ENCODE data around the gene CAPN14.

The CAPN14 gene

GRCh38 chr2:31217465-31218200, at the start of gene CAPN14:
TSS of gene CAPN14 (minus strand) at chr2:31217515. CDS start at chr2:31205447, 12,068 bp downstream.
- Histone ChIP-seq H3K4me3 (ENCODE audit: low read length in 2 of 2) (no peak within 1 kb of the TSS), H3K36me3 (ENCODE audit: control insufficient read depth in 2 of 2, insufficient read depth in 2 of 2, low read length in 2 of 2) (no peaks in the 10 kb centered on the region), H3K9me3 (ENCODE audit: control insufficient read depth in 2 of 2, low read length in 2 of 2) (no peaks in the 10 kb centered on the region), H3K9ac (ENCODE audit: low read depth in 1 of 2, low read length in 2 of 2) (no peak within 1 kb of the TSS), H3K27ac (ENCODE audit: low read depth in 2 of 2, low read length in 2 of 2) (no peak within 1 kb of the TSS), H3K27me3 (ENCODE audit: control insufficient read depth in 2 of 2, insufficient read depth in 2 of 2, low read length in 2 of 2) (no peaks in the 10 kb centered on the region), H3K4me1 (ENCODE audit: control insufficient read depth in 2 of 2, insufficient read depth in 2 of 2, low read length in 2 of 2) (peaks cover 0 to 6% of the 10 kb centered on the region in 2 donors)

DNA sequence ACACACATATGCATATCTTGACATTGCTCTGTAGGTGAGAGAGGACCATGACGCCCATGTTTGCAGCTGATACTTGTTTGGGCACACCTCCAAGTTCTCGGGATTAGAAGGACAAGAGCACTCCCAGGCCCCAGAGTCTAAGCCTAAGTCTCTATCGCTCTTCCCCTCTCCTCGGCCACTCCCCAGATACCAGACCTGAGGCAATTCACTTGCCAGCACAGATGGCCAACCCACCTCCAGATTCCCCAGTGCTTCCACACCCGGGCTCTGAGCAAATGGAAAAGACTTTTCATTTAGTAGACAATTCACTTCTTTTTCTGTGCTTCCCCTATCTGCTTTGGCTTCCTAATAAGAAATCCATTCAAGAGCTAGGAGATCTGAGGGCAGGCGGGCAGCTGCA, 49.5 kb upstream of the CAPN14 start:
- Histone ChIP-seq H3K27me3 (ENCODE audit: control insufficient read depth in 2 of 2, insufficient read depth in 2 of 2, low read length in 2 of 2) (no peaks in the 10 kb centered on the region), H3K9me3 (ENCODE audit: control insufficient read depth in 2 of 2, low read length in 2 of 2) (no peaks in the 10 kb centered on the region), H3K4me1 (ENCODE audit: control insufficient read depth in 2 of 2, insufficient read depth in 2 of 2, low read length in 2 of 2) (no peaks in the 10 kb centered on the region), H3K36me3 (ENCODE audit: control insufficient read depth in 2 of 2, insufficient read depth in 2 of 2, low read length in 2 of 2) (peaks cover 0 to 5% of the 10 kb centered on the region in 2 donors), H3K27ac (ENCODE audit: low read depth in 2 of 2, low read length in 2 of 2) (no peak overlapping the region), H3K4me3 (ENCODE audit: low read length in 2 of 2) (no peak overlapping the region), H3K9ac (ENCODE audit: low read depth in 1 of 2, low read length in 2 of 2) (no peak overlapping the region)

GRCh38 chr2:31265234-31265633, 47.9 kb upstream of the CAPN14 start:
- Histone ChIP-seq H3K27ac (ENCODE audit: low read depth in 2 of 2, low read length in 2 of 2) (no peak overlapping the region), H3K4me3 (ENCODE audit: low read length in 2 of 2) (no peak overlapping the region), H3K36me3 (ENCODE audit: control insufficient read depth in 2 of 2, insufficient read depth in 2 of 2, low read length in 2 of 2) (peaks cover 0 to 5% of the 10 kb centered on the region in 2 donors), H3K9ac (ENCODE audit: low read depth in 1 of 2, low read length in 2 of 2) (no peak overlapping the region), H3K9me3 (ENCODE audit: control insufficient read depth in 2 of 2, low read length in 2 of 2) (no peaks in the 10 kb centered on the region), H3K27me3 (ENCODE audit: control insufficient read depth in 2 of 2, insufficient read depth in 2 of 2, low read length in 2 of 2) (no peaks in the 10 kb centered on the region), H3K4me1 (ENCODE audit: control insufficient read depth in 2 of 2, insufficient read depth in 2 of 2, low read length in 2 of 2) (no peaks in the 10 kb centered on the region)

- H3K36me3 ChIP-seq (ENCODE audit: control insufficient read depth in 2 of 2, insufficient read depth in 2 of 2, low read length in 2 of 2): peaks cover 0 to 5% of the 10 kb centered on the region in 2 donors
These were observed 46.4 kb upstream of the CAPN14 start for GRCh38 chr2:31263636-31264190.

DNA sequence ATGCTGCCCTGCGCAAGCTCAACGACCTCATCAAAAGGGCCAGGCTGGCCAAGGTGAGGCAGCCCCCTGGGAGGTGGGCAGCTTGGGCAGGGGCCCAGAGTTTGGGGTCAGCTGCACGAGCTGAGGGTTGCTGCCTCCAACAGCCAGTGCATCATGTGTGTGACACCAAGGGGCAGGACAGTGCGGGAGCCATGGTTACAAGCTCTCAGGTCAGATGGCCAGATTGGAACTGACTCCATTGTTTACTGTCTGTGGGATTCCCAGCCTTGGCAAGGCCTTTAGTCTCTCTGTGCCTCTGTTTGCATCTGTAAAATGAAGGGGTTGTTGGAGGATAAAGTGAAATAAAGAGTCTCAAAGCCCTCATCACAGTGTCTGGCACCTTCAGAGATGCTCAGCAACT, 43.6 kb upstream of the CAPN14 start:
- Histone ChIP-seq H3K36me3 (ENCODE audit: control insufficient read depth in 2 of 2, insufficient read depth in 2 of 2, low read length in 2 of 2) (peaks cover 0 to 1% of the 10 kb centered on the region in 2 donors), H3K4me1 (ENCODE audit: control insufficient read depth in 2 of 2, insufficient read depth in 2 of 2, low read length in 2 of 2) (no peaks in the 10 kb centered on the region), H3K9ac (ENCODE audit: low read depth in 1 of 2, low read length in 2 of 2) (no peak overlapping the region), H3K27ac (ENCODE audit: low read depth in 2 of 2, low read length in 2 of 2) (no peak overlapping the region), H3K27me3 (ENCODE audit: control insufficient read depth in 2 of 2, insufficient read depth in 2 of 2, low read length in 2 of 2) (no peaks in the 10 kb centered on the region), H3K4me3 (ENCODE audit: low read length in 2 of 2) (no peak overlapping the region), H3K9me3 (ENCODE audit: control insufficient read depth in 2 of 2, low read length in 2 of 2) (no peaks in the 10 kb centered on the region)

More at GRCh38 chr2:31263636-31264190, 46.4 kb upstream of the CAPN14 start:
- no peak overlapping the region for H3K4me3 ChIP-seq (ENCODE audit: low read length in 2 of 2)
- H3K27ac ChIP-seq (ENCODE audit: low read depth in 2 of 2, low read length in 2 of 2): no peak overlapping the region
- no peaks in the 10 kb centered on the region for H3K9me3 ChIP-seq (ENCODE audit: control insufficient read depth in 2 of 2, low read length in 2 of 2)
- no peaks in the 10 kb centered on the region for H3K27me3 ChIP-seq (ENCODE audit: control insufficient read depth in 2 of 2, insufficient read depth in 2 of 2, low read length in 2 of 2)
- no peaks in the 10 kb centered on the region for H3K4me1 ChIP-seq (ENCODE audit: control insufficient read depth in 2 of 2, insufficient read depth in 2 of 2, low read length in 2 of 2)
- no peak overlapping the region for H3K9ac ChIP-seq (ENCODE audit: low read depth in 1 of 2, low read length in 2 of 2)

- H3K4me1 ChIP-seq (ENCODE audit: control insufficient read depth in 2 of 2, insufficient read depth in 2 of 2, low read length in 2 of 2): no peaks in the 10 kb centered on the region
- H3K9ac ChIP-seq (ENCODE audit: low read depth in 1 of 2, low read length in 2 of 2): no peak overlapping the region
- H3K27ac ChIP-seq (ENCODE audit: low read depth in 2 of 2, low read length in 2 of 2): no peak overlapping the region
- no peaks in the 10 kb centered on the region for H3K9me3 ChIP-seq (ENCODE audit: control insufficient read depth in 2 of 2, low read length in 2 of 2)
- H3K36me3 ChIP-seq (ENCODE audit: control insufficient read depth in 2 of 2, insufficient read depth in 2 of 2, low read length in 2 of 2): no peaks in the 10 kb centered on the region
- H3K4me3 ChIP-seq (ENCODE audit: low read length in 2 of 2): no peak overlapping the region
- no peaks in the 10 kb centered on the region for H3K27me3 ChIP-seq (ENCODE audit: control insufficient read depth in 2 of 2, insufficient read depth in 2 of 2, low read length in 2 of 2)
These were observed 41.8 kb upstream of the CAPN14 start for GRCh38 chr2:31259075-31259474.

GRCh38 chr2:31258351-31258750, 41.0 kb upstream of the CAPN14 start:
- Histone ChIP-seq H3K4me3 (ENCODE audit: low read length in 2 of 2) (no peak overlapping the region), H3K9ac (ENCODE audit: low read depth in 1 of 2, low read length in 2 of 2) (no peak overlapping the region), H3K36me3 (ENCODE audit: control insufficient read depth in 2 of 2, insufficient read depth in 2 of 2, low read length in 2 of 2) (no peaks in the 10 kb centered on the region), H3K27ac (ENCODE audit: low read depth in 2 of 2, low read length in 2 of 2) (no peak overlapping the region), H3K9me3 (ENCODE audit: control insufficient read depth in 2 of 2, low read length in 2 of 2) (no peaks in the 10 kb centered on the region), H3K27me3 (ENCODE audit: control insufficient read depth in 2 of 2, insufficient read depth in 2 of 2, low read length in 2 of 2) (no peaks in the 10 kb centered on the region), H3K4me1 (ENCODE audit: control insufficient read depth in 2 of 2, insufficient read depth in 2 of 2, low read length in 2 of 2) (no peaks in the 10 kb centered on the region)

DNA sequence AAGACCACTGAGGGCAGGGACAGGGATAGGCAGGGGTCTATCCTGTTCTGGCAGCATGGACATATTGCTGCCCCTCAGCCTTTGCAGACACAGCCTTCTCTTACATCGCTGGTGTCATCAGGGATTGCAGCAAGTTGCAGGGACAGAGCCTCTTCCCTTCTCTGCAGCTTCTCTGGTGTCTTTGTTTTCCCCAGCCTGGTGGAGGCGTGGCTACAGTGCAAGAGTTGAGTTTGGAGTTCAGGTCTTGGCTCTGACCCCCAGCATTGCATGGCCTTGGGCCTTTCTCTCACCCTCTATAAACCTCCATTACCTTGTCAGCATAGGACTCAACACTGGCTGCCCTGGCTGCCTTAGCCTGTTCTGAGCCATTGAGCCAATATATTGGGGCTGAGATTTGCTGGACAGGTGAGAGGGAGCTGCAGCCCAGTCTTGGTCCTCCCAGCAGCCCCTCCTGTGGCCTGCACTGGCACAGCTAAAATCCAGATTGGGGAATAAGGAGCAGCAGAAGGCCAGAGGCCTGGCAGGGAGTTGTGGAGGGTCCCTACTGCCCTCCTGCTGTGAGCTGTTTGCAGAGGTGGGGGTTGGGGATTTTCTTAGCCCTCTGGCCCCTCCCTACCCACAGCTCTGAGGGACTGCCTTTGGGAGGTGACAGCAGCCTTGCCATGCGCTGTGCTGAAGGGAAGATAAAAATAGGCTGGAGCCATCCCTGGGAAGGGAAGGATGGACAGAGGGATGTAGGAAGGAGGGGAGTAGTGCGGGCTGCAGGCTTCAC, 39.5 kb upstream of the CAPN14 start:
- H3K4me1 ChIP-seq (ENCODE audit: control insufficient read depth in 2 of 2, insufficient read depth in 2 of 2, low read length in 2 of 2): no peaks in the 10 kb centered on the region
- no peak overlapping the region for H3K9ac ChIP-seq (ENCODE audit: low read depth in 1 of 2, low read length in 2 of 2)

GRCh38 chr2:31255911-31256571, 38.7 kb upstream of the CAPN14 start:
- no peaks in the 10 kb centered on the region for H3K9me3 ChIP-seq (ENCODE audit: control insufficient read depth in 2 of 2, low read length in 2 of 2)
- no peaks in the 10 kb centered on the region for H3K27me3 ChIP-seq (ENCODE audit: control insufficient read depth in 2 of 2, insufficient read depth in 2 of 2, low read length in 2 of 2)
- H3K27ac ChIP-seq (ENCODE audit: low read depth in 2 of 2, low read length in 2 of 2): no peak overlapping the region
- H3K36me3 ChIP-seq (ENCODE audit: control insufficient read depth in 2 of 2, insufficient read depth in 2 of 2, low read length in 2 of 2): no peaks in the 10 kb centered on the region
- no peak overlapping the region for H3K9ac ChIP-seq (ENCODE audit: low read depth in 1 of 2, low read length in 2 of 2)
- no peak overlapping the region for H3K4me3 ChIP-seq (ENCODE audit: low read length in 2 of 2)
- no peaks in the 10 kb centered on the region for H3K4me1 ChIP-seq (ENCODE audit: control insufficient read depth in 2 of 2, insufficient read depth in 2 of 2, low read length in 2 of 2)

More for the DNA sequence above, 39.5 kb upstream of the CAPN14 start:
- no peak overlapping the region for H3K4me3 ChIP-seq (ENCODE audit: low read length in 2 of 2)
- H3K9me3 ChIP-seq (ENCODE audit: control insufficient read depth in 2 of 2, low read length in 2 of 2): no peaks in the 10 kb centered on the region
- no peaks in the 10 kb centered on the region for H3K27me3 ChIP-seq (ENCODE audit: control insufficient read depth in 2 of 2, insufficient read depth in 2 of 2, low read length in 2 of 2)
- no peaks in the 10 kb centered on the region for H3K36me3 ChIP-seq (ENCODE audit: control insufficient read depth in 2 of 2, insufficient read depth in 2 of 2, low read length in 2 of 2)
- no peak overlapping the region for H3K27ac ChIP-seq (ENCODE audit: low read depth in 2 of 2, low read length in 2 of 2)
